ENCODE measurements around the gene ARHGAP33.

Gene ARHGAP33

DNA sequence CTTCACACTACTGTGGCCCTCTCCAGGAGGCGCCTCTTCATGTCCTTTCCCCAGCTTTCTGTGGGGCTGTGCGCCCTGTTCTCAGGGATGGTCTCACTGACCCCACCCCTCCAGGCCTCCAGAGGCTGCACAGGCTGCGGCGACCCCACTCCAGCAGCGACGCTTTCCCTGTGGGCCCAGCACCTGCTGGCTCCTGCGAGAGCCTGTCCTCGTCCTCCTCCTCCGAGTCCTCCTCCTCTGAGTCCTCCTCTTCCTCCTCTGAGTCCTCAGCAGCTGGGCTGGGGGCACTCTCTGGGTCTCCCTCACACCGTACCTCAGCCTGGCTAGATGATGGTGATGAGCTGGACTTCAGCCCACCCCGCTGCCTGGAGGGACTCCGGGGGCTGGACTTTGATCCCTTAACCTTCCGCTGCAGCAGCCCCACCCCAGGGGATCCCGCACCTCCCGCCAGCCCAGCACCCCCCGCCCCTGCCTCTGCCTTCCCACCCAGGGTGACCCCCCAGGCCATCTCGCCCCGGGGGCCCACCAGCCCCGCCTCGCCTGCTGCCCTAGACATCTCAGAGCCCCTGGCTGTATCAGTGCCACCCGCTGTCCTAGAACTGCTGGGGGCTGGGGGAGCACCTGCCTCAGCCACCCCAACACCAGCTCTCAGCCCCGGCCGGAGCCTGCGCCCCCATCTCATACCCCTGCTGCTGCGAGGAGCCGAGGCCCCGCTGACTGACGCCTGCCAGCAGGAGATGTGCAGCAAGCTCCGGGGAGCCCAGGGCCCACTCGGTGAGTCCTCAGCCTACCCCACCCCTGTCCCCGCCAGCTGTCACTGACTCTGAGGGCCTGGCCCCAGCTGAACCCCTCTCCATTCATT is 11.2 kb downstream of the ARHGAP33 start:
- Histone ChIP-seq H3K27ac (ENCODE audit: low read length) (no peak overlapping the region), H4K20me1 (ENCODE audit: insufficient read depth, low read length) (no peaks in the 10 kb centered on the region), H3K9me3 (ENCODE audit: insufficient read depth, low read length) (no peaks in the 10 kb centered on the region), H3K27me3 (ENCODE audit: low read depth, low read length) (no peaks in the 10 kb centered on the region), H3K4me3 (ENCODE audit: low read length) (no peak overlapping the region), H2AFZ (ENCODE audit: low read depth, low read length) (no peak overlapping the region), H3K79me2 (ENCODE audit: low read length) (no peaks in the 10 kb centered on the region), H3K36me3 (replicated peaks; ENCODE audit: low read depth, low read length) (no peaks in the 10 kb centered on the region), H3K4me2 (ENCODE audit: low read length) (no peak overlapping the region), H3K9ac (ENCODE audit: low read length) (no peak overlapping the region), H3K4me1 (ENCODE audit: low read length) (peaks cover 12% of the 10 kb centered on the region)
- TF ChIP-seq, protein P1, sequence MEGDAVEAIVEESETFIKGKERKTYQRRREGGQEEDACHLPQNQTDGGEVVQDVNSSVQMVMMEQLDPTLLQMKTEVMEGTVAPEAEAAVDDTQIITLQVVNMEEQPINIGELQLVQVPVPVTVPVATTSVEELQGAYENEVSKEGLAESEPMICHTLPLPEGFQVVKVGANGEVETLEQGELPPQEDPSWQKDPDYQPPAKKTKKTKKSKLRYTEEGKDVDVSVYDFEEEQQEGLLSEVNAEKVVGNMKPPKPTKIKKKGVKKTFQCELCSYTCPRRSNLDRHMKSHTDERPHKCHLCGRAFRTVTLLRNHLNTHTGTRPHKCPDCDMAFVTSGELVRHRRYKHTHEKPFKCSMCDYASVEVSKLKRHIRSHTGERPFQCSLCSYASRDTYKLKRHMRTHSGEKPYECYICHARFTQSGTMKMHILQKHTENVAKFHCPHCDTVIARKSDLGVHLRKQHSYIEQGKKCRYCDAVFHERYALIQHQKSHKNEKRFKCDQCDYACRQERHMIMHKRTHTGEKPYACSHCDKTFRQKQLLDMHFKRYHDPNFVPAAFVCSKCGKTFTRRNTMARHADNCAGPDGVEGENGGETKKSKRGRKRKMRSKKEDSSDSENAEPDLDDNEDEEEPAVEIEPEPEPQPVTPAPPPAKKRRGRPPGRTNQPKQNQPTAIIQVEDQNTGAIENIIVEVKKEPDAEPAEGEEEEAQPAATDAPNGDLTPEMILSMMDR (IDR thresholded peaks at IDR 0.05; ENCODE audit: low read depth, low read length) = no peak
- no peak for TF ChIP-seq EZH2phosphoT487 (IDR thresholded peaks at IDR 0.05; ENCODE audit: low read depth)

DNA sequence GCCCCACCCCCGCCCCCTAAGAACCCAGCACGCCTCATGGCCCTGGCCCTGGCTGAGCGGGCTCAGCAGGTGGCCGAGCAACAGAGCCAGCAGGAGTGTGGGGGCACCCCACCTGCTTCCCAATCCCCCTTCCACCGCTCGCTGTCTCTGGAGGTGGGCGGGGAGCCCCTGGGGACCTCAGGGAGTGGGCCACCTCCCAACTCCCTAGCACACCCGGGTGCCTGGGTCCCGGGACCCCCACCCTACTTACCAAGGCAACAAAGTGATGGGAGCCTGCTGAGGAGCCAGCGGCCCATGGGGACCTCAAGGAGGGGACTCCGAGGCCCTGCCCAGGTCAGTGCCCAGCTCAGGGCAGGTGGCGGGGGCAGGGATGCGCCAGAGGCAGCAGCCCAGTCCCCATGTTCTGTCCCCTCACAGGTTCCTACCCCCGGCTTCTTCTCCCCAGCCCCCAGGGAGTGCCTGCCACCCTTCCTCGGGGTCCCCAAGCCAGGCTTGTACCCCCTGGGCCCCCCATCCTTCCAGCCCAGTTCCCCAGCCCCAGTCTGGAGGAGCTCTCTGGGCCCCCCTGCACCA is 11.9 kb downstream of the ARHGAP33 start:
- Histone ChIP-seq H3K27me3 (ENCODE audit: low read depth, low read length) (no peaks in the 10 kb centered on the region), H3K79me2 (ENCODE audit: low read length) (no peaks in the 10 kb centered on the region), H4K20me1 (ENCODE audit: insufficient read depth, low read length) (no peaks in the 10 kb centered on the region), H3K36me3 (replicated peaks; ENCODE audit: low read depth, low read length) (no peaks in the 10 kb centered on the region), H3K4me3 (ENCODE audit: low read length) (no peak overlapping the region), H2AFZ (ENCODE audit: low read depth, low read length) (no peak overlapping the region), H3K9me3 (ENCODE audit: insufficient read depth, low read length) (no peaks in the 10 kb centered on the region), H3K27ac (ENCODE audit: low read length) (no peak overlapping the region), H3K9ac (ENCODE audit: low read length) (no peak overlapping the region), H3K4me2 (ENCODE audit: low read length) (no peak overlapping the region), H3K4me1 (ENCODE audit: low read length) (peaks cover 12% of the 10 kb centered on the region)
- TF ChIP-seq EZH2phosphoT487 (IDR thresholded peaks at IDR 0.05; ENCODE audit: low read depth) = no peak
- TF ChIP-seq, protein P1 (IDR thresholded peaks at IDR 0.05; ENCODE audit: low read depth, low read length) = no peak

DNA sequence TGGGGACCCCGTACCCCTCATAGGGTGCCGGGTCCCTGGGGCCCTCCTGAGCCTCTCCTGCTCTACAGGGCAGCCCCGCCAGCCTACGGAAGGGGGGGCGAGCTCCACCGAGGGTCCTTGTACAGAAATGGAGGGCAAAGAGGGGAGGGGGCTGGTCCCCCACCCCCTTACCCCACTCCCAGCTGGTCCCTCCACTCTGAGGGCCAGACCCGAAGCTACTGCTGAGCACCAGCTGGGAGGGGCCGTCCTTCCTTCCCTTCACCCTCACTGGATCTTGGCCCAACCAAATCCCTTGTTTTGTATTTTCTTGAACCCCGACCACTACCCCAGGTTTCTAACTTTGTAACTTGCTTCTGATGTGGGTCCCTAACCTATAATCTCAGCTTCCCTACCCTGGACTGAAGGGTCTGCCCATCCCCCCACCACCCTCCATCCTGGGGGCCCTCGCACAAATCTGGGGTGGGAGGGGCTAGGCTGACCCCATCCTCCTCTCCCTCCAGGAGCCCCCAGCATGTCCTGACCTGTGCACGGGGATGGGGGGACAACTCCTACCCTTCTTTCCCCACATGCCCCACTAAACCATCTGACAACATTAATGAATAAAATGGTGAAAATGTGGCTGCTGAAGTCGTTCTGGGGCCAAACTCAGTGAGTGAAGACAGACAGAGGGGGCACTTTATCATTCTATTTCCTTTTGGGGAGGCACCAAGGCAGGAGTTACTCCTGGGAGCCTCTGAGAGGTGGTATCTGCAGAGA is 13.0 kb downstream of the ARHGAP33 start:
- H3K9ac ChIP-seq (ENCODE audit: low read length) = no peak overlapping the region
- no peak overlapping the region for H3K4me2 ChIP-seq (ENCODE audit: low read length)
- H3K36me3 ChIP-seq (replicated peaks; ENCODE audit: low read depth, low read length) = no peaks in the 10 kb centered on the region
- no peak overlapping the region for H2AFZ ChIP-seq (ENCODE audit: low read depth, low read length)
- TF ChIP-seq, protein P1 (IDR thresholded peaks at IDR 0.05; ENCODE audit: low read depth, low read length) = no peak
- TF ChIP-seq EZH2phosphoT487 (IDR thresholded peaks at IDR 0.05; ENCODE audit: low read depth) = no peak
- H3K27me3 ChIP-seq (ENCODE audit: low read depth, low read length) = no peaks in the 10 kb centered on the region
- no peaks in the 10 kb centered on the region for H3K9me3 ChIP-seq (ENCODE audit: insufficient read depth, low read length)
- H3K4me3 ChIP-seq (ENCODE audit: low read length) = no peak overlapping the region
- no peak overlapping the region for H3K27ac ChIP-seq (ENCODE audit: low read length)
- no peaks in the 10 kb centered on the region for H4K20me1 ChIP-seq (ENCODE audit: insufficient read depth, low read length)
- no peaks in the 10 kb centered on the region for H3K79me2 ChIP-seq (ENCODE audit: low read length)
- H3K4me1 ChIP-seq (ENCODE audit: low read length) = peaks cover 3% of the 10 kb centered on the region

Measured in OCI-LY3 (cell line).